HepG2 (cell line): ENCODE data around the gene MCRIP2. TPM values are rescaled to one million over a fixed set of nuclear protein-coding genes. Genes with fewer than 3 reads are reported as not detected.
A peak's percentile ranks its signal among the peaks of the same experiment; 100 is the strongest.

Experiments
- GFI1 ChIP-seq: sonication (generic); formaldehyde crosslinking; IDR thresholded peaks from 2 replicates; pipeline ENCODE4 v1.5.0; 2020; ENCODE audit warnings: missing genetic modification reagents, mild to moderate bottlenecking, borderline replicate concordance
- LCORL ChIP-seq, 2 experiments: fragments of 450-650 bp in 1 of 2; sonication (generic) in 1 of 2; formaldehyde crosslinking in 1 of 2; IDR thresholded peaks; 2 replicates each; pipeline versions ENCODE4 v1.5.0 to v1.6.1; 2017 to 2020; ENCODE audit warnings: antibody characterized with exemption in 1 of 2, missing genetic modification reagents in 1 of 2
- NFIC ChIP-seq: IDR thresholded peaks from 2 replicates; pipeline ENCODE4 v1.6.1; 2012; ENCODE audit warnings: mild to moderate bottlenecking, low read length, inconsistent platforms
- TCF12 ChIP-seq, 2 experiments: fragments of 450-650 bp in 1 of 2; sonication (generic) in 1 of 2; formaldehyde crosslinking in 1 of 2; IDR thresholded peaks; 2 replicates each; pipeline versions ENCODE4 v1.6.1 to v1.8.0; 2017 to 2022; ENCODE audit warnings: antibody characterized with exemption in 1 of 2, mild to moderate bottlenecking in 1 of 2, missing genetic modification reagents in 1 of 2, moderate library complexity in 1 of 2
- TMF1 ChIP-seq: sonication (generic); formaldehyde crosslinking; IDR thresholded peaks from 2 replicates; pipeline ENCODE4 v1.8.1; 2022; ENCODE audit warnings: low read depth, missing genetic modification reagents
- ZNF296 ChIP-seq: sonication (generic); formaldehyde crosslinking; conservative IDR thresholded peaks from 2 replicates; pipeline ENCODE4 v1.5.0; 2020; ENCODE audit warnings: mild to moderate bottlenecking, missing genetic modification reagents
- ZNF329 ChIP-seq: sonication (generic); formaldehyde crosslinking; IDR thresholded peaks from 2 replicates; pipeline ENCODE4 v1.9.0; 2021; ENCODE audit warnings: low read depth, mild to moderate bottlenecking, missing genetic modification reagents
- ZNF615 ChIP-seq: sonication (generic); formaldehyde crosslinking; IDR thresholded peaks from 2 replicates; pipeline ENCODE4 v1.5.0; 2020; ENCODE audit warnings: mild to moderate bottlenecking, missing genetic modification reagents, borderline replicate concordance
- ZNF747 ChIP-seq: sonication (generic); formaldehyde crosslinking; IDR thresholded peaks from 2 replicates; pipeline ENCODE4 v1.8.1; 2023; ENCODE audit warnings: missing genetic modification reagents, mild to moderate bottlenecking, borderline replicate concordance
- ZNF775 ChIP-seq: sonication (generic); formaldehyde crosslinking; IDR thresholded peaks from 2 replicates; pipeline ENCODE4 v1.4.0; 2020; ENCODE audit warnings: missing genetic modification reagents, mild to moderate bottlenecking, moderate library complexity, borderline replicate concordance
- ZNF781 ChIP-seq: sonication (generic); formaldehyde crosslinking; IDR thresholded peaks from 2 replicates; pipeline ENCODE4 v1.5.1; 2020; ENCODE audit warnings: borderline replicate concordance, mild to moderate bottlenecking, missing genetic modification reagents; ENCODE audit errors: not compliant biosample characterization
- polyA plus RNA-seq, 8 experiments: library from polyadenylated mRNA; depleted of rRNA in 3 of 8; stranded (reverse) in 7 of 8; unstranded in 1 of 8; fragments of >200 nt; fragmentation: Illumina TruSeq in 4 of 8; extraction: Trizol in 4 of 8; gene quantifications; 2 replicates each; pipeline versions ENCODE4 v1.2.1 to v1.2.3, GENCODE V29; 2011 to 2016; ENCODE audit warnings: low read depth in 4 of 8, missing spikeins in 1 of 8, mixed read lengths in 1 of 8; ENCODE audit not compliant: insufficient read depth in 1 of 8
- total RNA-seq, 5 experiments: library from RNA; depleted of rRNA; stranded (reverse); fragments of >200 nt; fragmentation: Illumina TruSeq; extraction: Trizol; gene quantifications; 2 replicates each; pipeline ENCODE4 v1.2.3, GENCODE V29; 2016; ENCODE audit warnings: low read depth in 1 of 5
- TF ChIP-seq, protein P1 (sequence below): sonication (generic); formaldehyde crosslinking; IDR thresholded peaks from one replicate; pipeline ENCODE4 v1.5.1; 2020; ENCODE audit warnings: mild to moderate bottlenecking, missing genetic modification reagents; ENCODE audit errors: not compliant biosample characterization
- TF ChIP-seq, protein P2 (sequence below): sonication (generic); formaldehyde crosslinking; IDR thresholded peaks from 2 replicates; pipeline ENCODE4 v1.4.0; 2020; ENCODE audit warnings: mild to moderate bottlenecking, missing genetic modification reagents
- TF ChIP-seq, protein P3 (sequence below): sonication (generic); formaldehyde crosslinking; IDR thresholded peaks from 2 replicates; pipeline ENCODE4 v1.4.0; 2020; ENCODE audit warnings: low read depth, mild to moderate bottlenecking, missing genetic modification reagents
- TF ChIP-seq, protein P4 (sequence below): sonication (generic); formaldehyde crosslinking; conservative IDR thresholded peaks from 2 replicates; pipeline ENCODE4 v1.4.0; 2020; ENCODE audit warnings: missing genetic modification reagents

The MCRIP2 gene
- total and polyA plus RNA-seq, 2 of the 13 experiments (the other 11 are each of a cell fraction or from before 2014, with no cell fraction given): 39.6 to 76.7 TPM

DNA sequence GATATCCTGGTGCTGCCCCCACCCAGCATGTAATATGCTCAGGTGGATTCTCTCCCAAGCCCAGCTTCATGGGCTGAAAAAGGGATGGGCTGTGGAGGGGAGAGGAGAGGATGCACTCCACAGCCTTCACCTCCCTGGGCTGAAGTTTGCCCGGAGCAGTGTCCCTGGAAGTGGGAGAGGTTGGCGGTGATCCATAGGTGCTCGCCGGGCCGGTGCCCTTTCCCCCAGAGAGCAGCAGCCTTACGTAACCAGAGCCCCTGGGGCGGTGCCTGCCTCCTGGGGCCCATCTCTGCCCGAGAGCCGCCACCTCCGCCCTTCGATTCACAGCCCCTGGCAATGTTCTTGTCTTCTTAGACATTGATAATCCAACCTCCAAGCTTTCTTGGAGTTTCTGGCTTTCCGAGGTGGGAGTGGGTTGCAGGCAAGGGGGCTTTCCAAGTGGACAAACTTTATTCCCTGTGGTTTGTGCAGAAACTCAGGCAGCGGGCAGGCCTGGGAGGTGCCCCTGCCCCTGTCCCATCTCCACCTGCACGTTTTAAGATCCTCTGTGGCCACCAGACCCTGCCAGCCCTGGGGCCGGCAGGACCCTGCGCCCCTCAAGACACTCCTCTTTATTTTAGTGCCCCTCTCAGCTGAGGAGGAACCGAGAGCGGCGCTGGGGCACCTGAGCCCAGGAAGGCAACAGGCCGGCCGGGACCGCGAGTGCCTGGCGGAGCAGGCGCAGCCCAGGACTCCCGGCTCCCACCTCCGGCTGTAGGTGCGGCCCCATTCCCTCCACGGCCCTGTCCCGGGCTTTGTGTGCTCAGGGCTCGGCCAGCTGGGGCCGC is 4.4 kb downstream of the MCRIP2 start (continued):
- TF ChIP-seq NFIC (no peak; the same call in 1 of the 2 replicates), ZNF781 (CRISPR knock-in tag) (peak; percentile 47), ZNF329 (CRISPR knock-in tag) (no peak), ZNF747 (CRISPR knock-in tag) (peak; percentile 56; the same call in 1 of the 2 replicates), TCF12 (IDR thresholded peaks at IDR 0.05) (no peak), TCF12 (CRISPR knock-in tag; IDR thresholded peaks at IDR 0.05) (no peak), GFI1 (CRISPR knock-in tag) (no peak), ZNF615 (CRISPR knock-in tag) (no peak), LCORL (IDR thresholded peaks at IDR 0.05) (no peak), LCORL (CRISPR knock-in tag; IDR thresholded peaks at IDR 0.05) (peak; percentile 38; the same call in 1 of the 2 replicates), ZNF775 (no peak), TMF1 (CRISPR knock-in tag) (no peak), ZNF296 (CRISPR knock-in tag) (no peak)
- TF ChIP-seq, protein P1, sequence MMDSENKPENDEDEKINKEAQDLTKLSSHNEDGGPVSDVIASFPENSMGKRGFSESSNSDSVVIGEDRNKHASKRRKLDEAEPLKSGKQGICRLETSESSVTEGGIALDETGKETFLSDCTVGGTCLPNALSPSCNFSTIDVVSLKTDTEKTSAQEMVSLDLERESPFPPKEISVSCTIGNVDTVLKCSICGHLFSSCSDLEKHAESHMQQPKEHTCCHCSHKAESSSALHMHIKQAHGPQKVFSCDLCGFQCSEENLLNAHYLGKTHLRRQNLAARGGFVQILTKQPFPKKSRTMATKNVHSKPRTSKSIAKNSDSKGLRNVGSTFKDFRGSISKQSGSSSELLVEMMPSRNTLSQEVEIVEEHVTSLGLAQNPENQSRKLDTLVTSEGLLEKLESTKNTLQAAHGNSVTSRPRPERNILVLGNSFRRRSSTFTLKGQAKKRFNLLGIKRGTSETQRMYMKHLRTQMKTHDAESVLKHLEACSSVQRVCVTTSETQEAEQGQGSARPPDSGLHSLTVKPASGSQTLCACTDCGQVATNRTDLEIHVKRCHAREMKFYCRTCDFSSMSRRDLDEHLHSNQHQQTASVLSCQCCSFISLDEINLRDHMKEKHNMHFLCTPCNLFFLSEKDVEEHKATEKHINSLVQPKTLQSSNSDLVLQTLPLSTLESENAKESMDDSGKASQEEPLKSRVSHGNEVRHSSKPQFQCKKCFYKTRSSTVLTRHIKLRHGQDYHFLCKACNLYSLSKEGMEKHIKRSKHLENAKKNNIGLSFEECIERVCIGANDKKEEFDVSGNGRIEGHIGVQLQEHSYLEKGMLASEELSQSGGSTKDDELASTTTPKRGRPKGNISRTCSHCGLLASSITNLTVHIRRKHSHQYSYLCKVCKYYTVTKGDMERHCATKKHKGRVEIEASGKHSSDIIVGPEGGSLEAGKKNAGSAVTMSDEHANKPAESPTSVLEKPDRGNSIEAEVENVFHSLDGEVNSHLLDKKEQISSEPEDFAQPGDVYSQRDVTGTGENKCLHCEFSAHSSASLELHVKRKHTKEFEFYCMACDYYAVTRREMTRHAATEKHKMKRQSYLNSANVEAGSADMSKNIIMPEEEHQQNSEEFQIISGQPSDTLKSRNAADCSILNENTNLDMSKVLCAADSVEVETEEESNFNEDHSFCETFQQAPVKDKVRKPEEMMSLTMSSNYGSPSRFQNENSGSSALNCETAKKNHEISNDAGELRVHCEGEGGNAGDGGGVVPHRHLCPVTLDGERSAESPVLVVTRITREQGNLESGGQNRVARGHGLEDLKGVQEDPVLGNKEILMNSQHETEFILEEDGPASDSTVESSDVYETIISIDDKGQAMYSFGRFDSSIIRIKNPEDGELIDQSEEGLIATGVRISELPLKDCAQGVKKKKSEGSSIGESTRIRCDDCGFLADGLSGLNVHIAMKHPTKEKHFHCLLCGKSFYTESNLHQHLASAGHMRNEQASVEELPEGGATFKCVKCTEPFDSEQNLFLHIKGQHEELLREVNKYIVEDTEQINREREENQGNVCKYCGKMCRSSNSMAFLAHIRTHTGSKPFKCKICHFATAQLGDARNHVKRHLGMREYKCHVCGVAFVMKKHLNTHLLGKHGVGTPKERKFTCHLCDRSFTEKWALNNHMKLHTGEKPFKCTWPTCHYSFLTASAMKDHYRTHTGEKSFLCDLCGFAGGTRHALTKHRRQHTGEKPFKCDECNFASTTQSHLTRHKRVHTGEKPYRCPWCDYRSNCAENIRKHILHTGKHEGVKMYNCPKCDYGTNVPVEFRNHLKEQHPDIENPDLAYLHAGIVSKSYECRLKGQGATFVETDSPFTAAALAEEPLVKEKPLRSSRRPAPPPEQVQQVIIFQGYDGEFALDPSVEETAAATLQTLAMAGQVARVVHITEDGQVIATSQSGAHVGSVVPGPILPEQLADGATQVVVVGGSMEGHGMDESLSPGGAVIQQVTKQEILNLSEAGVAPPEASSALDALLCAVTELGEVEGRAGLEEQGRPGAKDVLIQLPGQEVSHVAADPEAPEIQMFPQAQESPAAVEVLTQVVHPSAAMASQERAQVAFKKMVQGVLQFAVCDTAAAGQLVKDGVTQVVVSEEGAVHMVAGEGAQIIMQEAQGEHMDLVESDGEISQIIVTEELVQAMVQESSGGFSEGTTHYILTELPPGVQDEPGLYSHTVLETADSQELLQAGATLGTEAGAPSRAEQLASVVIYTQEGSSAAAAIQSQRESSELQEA (CRISPR knock-in tag): no peak
- TF ChIP-seq, protein P2, sequence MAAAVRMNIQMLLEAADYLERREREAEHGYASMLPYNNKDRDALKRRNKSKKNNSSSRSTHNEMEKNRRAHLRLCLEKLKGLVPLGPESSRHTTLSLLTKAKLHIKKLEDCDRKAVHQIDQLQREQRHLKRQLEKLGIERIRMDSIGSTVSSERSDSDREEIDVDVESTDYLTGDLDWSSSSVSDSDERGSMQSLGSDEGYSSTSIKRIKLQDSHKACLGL: no peak
- TF ChIP-seq, protein P3, sequence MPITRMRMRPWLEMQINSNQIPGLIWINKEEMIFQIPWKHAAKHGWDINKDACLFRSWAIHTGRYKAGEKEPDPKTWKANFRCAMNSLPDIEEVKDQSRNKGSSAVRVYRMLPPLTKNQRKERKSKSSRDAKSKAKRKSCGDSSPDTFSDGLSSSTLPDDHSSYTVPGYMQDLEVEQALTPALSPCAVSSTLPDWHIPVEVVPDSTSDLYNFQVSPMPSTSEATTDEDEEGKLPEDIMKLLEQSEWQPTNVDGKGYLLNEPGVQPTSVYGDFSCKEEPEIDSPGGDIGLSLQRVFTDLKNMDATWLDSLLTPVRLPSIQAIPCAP (CRISPR knock-in tag): no peak
- TF ChIP-seq, protein P4, sequence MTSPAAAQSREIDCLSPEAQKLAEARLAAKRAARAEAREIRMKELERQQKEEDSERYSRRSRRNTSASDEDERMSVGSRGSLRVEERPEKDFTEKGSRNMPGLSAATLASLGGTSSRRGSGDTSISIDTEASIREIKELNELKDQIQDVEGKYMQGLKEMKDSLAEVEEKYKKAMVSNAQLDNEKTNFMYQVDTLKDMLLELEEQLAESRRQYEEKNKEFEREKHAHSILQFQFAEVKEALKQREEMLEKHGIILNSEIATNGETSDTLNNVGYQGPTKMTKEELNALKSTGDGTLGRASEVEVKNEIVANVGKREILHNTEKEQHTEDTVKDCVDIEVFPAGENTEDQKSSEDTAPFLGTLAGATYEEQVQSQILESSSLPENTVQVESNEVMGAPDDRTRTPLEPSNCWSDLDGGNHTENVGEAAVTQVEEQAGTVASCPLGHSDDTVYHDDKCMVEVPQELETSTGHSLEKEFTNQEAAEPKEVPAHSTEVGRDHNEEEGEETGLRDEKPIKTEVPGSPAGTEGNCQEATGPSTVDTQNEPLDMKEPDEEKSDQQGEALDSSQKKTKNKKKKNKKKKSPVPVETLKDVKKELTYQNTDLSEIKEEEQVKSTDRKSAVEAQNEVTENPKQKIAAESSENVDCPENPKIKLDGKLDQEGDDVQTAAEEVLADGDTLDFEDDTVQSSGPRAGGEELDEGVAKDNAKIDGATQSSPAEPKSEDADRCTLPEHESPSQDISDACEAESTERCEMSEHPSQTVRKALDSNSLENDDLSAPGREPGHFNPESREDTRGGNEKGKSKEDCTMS (CRISPR knock-in tag): no peak
